ENCODE data around the gene TRIM75. TPM values are rescaled to one million over a fixed set of nuclear protein-coding genes. Genes with fewer than 3 reads are reported as not detected.

The TRIM75 gene
- under 0.01 TPM for total RNA-seq

- Histone ChIP-seq H3K36me3 (ENCODE audit: control insufficient read depth in 3 of 3, insufficient read depth in 3 of 3, low read length in 3 of 3) (no peaks in the 10 kb centered on the region), H3K27me3 (ENCODE audit: control insufficient read depth in 3 of 3, insufficient read depth in 3 of 3, low read length in 3 of 3) (no peaks in the 10 kb centered on the region), H3K27ac (ENCODE audit: low read depth, low read length) (no peak within 1 kb of the TSS), H3K9ac (ENCODE audit: low read depth in 1 of 3, low read length in 3 of 3) (no peak within 1 kb of the TSS), H3K4me3 (ENCODE audit: low read length in 3 of 3) (no peak within 1 kb of the TSS), H3K9me3 (ENCODE audit: control insufficient read depth in 3 of 3, low read length in 3 of 3) (no peaks in the 10 kb centered on the region), H3K4me1 (ENCODE audit: control insufficient read depth in 3 of 3, insufficient read depth in 3 of 3, low read length in 3 of 3) (no peaks in the 10 kb centered on the region)
Measured at GRCh38 chr4:165053645-165054044, at the start of gene TRIM75. TRIM75 (plus strand) TSS chr4:165053866; CDS start chr4:165059148, 5,282 bp downstream.

- no peaks in the 10 kb centered on the region for H3K4me1 ChIP-seq (ENCODE audit: control insufficient read depth in 3 of 3, insufficient read depth in 3 of 3, low read length in 3 of 3)
- no peak overlapping the region for H3K4me3 ChIP-seq (ENCODE audit: low read length in 3 of 3)
- no peaks in the 10 kb centered on the region for H3K27me3 ChIP-seq (ENCODE audit: control insufficient read depth in 3 of 3, insufficient read depth in 3 of 3, low read length in 3 of 3)
- no peaks in the 10 kb centered on the region for H3K36me3 ChIP-seq (ENCODE audit: control insufficient read depth in 3 of 3, insufficient read depth in 3 of 3, low read length in 3 of 3)
- no peak overlapping the region for H3K9ac ChIP-seq (ENCODE audit: low read depth in 1 of 3, low read length in 3 of 3)
- no peaks in the 10 kb centered on the region for H3K9me3 ChIP-seq (ENCODE audit: control insufficient read depth in 3 of 3, low read length in 3 of 3)
- H3K27ac ChIP-seq (ENCODE audit: low read depth, low read length), result no peak overlapping the region
Measured at GRCh38 chr4:165005352-165005925, 48.2 kb upstream of the TRIM75 start.

DNA sequence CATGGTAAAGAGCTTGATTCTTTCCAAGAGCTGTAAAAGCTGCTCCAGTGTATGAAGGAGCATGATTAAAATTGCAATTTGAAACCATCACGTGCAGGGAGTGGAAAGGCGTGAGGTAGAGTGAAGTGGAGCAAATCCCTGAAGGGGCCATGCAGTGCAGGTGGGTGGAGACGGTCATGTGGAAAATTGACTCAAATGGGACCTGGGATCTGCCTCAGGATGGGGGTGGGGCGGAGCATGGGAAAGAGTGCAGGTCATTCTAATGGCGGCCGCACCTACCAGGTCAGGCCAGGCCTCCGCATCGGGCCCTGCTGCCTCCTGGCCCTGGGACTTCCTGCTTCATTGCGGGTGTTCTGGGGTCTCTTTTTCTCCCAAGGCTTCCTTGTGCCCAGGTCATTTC lies 47.2 kb upstream of the TRIM75 start:
- no peaks in the 10 kb centered on the region for H3K4me1 ChIP-seq (ENCODE audit: control insufficient read depth in 3 of 3, insufficient read depth in 3 of 3, low read length in 3 of 3)
- H3K27ac ChIP-seq (ENCODE audit: low read depth, low read length), result no peak overlapping the region
- H3K36me3 ChIP-seq (ENCODE audit: control insufficient read depth in 3 of 3, insufficient read depth in 3 of 3, low read length in 3 of 3), result no peaks in the 10 kb centered on the region
- H3K27me3 ChIP-seq (ENCODE audit: control insufficient read depth in 3 of 3, insufficient read depth in 3 of 3, low read length in 3 of 3), result no peaks in the 10 kb centered on the region
- no peak overlapping the region for H3K4me3 ChIP-seq (ENCODE audit: low read length in 3 of 3)
- H3K9me3 ChIP-seq (ENCODE audit: control insufficient read depth in 3 of 3, low read length in 3 of 3), result no peaks in the 10 kb centered on the region
- no peak overlapping the region for H3K9ac ChIP-seq (ENCODE audit: low read depth in 1 of 3, low read length in 3 of 3)

DNA sequence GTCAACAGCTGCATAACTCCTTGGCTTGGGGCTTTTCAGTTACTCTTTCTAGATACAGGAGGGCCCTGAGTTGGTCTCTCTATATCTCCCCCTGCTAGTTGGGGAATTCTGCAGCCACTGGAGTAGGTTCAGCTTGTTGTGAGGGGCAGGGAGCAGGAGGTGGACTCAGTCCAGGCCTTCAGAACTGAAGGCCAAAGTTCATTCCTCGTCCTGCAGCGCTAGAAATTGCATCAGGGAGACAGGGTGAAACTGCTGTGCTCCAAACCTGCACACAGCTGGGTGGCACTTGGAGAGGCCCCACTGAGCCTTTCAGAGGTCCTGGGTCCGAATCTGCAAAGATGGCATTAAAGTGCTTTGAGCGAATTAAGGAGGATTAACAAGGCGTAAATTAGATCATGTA lies 46.8 kb upstream of the TRIM75 start:
- no peaks in the 10 kb centered on the region for H3K4me1 ChIP-seq (ENCODE audit: control insufficient read depth in 3 of 3, insufficient read depth in 3 of 3, low read length in 3 of 3)
- no peaks in the 10 kb centered on the region for H3K36me3 ChIP-seq (ENCODE audit: control insufficient read depth in 3 of 3, insufficient read depth in 3 of 3, low read length in 3 of 3)
- no peak overlapping the region for H3K4me3 ChIP-seq (ENCODE audit: low read length in 3 of 3)
- no peaks in the 10 kb centered on the region for H3K9me3 ChIP-seq (ENCODE audit: control insufficient read depth in 3 of 3, low read length in 3 of 3)
- no peaks in the 10 kb centered on the region for H3K27me3 ChIP-seq (ENCODE audit: control insufficient read depth in 3 of 3, insufficient read depth in 3 of 3, low read length in 3 of 3)
- no peak overlapping the region for H3K9ac ChIP-seq (ENCODE audit: low read depth in 1 of 3, low read length in 3 of 3)
- no peak overlapping the region for H3K27ac ChIP-seq (ENCODE audit: low read depth, low read length)

DNA sequence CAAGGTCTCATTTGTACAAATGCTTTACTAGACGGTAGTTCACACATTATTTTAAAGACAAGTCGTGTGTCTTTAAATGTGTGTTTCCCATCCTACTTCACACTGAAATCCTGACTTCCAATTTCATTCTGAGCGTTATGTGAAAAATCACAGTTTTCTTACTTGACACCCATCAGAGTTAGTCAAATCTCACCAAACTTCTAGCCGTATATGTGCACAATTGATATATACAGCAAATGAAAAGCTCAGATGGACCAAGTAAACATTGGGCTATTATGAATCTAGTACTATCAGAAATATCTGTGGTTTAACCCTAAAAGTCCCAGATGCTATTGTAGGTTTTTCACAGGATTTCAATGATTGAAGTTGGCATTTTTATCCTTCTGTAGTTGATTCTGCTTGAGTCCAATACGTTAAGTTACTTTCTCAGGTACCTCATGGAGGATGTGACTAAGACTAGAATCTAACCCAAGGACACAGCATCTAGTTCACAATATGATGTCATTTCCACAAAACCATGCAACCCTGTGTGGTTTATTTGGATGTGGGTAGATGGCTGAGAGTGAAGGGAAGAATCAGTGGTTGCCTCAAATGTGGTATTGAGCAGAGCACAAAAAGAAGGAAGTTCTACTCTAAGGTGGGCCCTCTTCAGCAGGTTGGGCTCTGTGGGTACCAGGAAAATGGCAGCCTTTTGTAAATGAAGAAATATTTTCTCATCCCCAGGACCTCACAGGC lies 44.0 kb upstream of the TRIM75 start:
- Histone ChIP-seq H3K4me3 (ENCODE audit: low read length in 3 of 3) (no peak overlapping the region), H3K27ac (ENCODE audit: low read depth, low read length) (no peak overlapping the region), H3K27me3 (ENCODE audit: control insufficient read depth in 3 of 3, insufficient read depth in 3 of 3, low read length in 3 of 3) (no peaks in the 10 kb centered on the region), H3K9me3 (ENCODE audit: control insufficient read depth in 3 of 3, low read length in 3 of 3) (no peaks in the 10 kb centered on the region), H3K9ac (ENCODE audit: low read depth in 1 of 3, low read length in 3 of 3) (no peak overlapping the region), H3K4me1 (ENCODE audit: control insufficient read depth in 3 of 3, insufficient read depth in 3 of 3, low read length in 3 of 3) (no peaks in the 10 kb centered on the region), H3K36me3 (ENCODE audit: control insufficient read depth in 3 of 3, insufficient read depth in 3 of 3, low read length in 3 of 3) (no peaks in the 10 kb centered on the region)

GRCh38 chr4:165010487-165010886 lies 43.2 kb upstream of the TRIM75 start:
- no peaks in the 10 kb centered on the region for H3K36me3 ChIP-seq (ENCODE audit: control insufficient read depth in 3 of 3, insufficient read depth in 3 of 3, low read length in 3 of 3)
- no peaks in the 10 kb centered on the region for H3K9me3 ChIP-seq (ENCODE audit: control insufficient read depth in 3 of 3, low read length in 3 of 3)
- no peak overlapping the region for H3K27ac ChIP-seq (ENCODE audit: low read depth, low read length)
- H3K27me3 ChIP-seq (ENCODE audit: control insufficient read depth in 3 of 3, insufficient read depth in 3 of 3, low read length in 3 of 3), result no peaks in the 10 kb centered on the region
- H3K4me1 ChIP-seq (ENCODE audit: control insufficient read depth in 3 of 3, insufficient read depth in 3 of 3, low read length in 3 of 3), result no peaks in the 10 kb centered on the region
- no peak overlapping the region for H3K4me3 ChIP-seq (ENCODE audit: low read length in 3 of 3)
- H3K9ac ChIP-seq (ENCODE audit: low read depth in 1 of 3, low read length in 3 of 3), result no peak overlapping the region

- H3K9ac ChIP-seq (ENCODE audit: low read depth in 1 of 3, low read length in 3 of 3), result no peak overlapping the region
- no peak overlapping the region for H3K27ac ChIP-seq (ENCODE audit: low read depth, low read length)
- no peaks in the 10 kb centered on the region for H3K36me3 ChIP-seq (ENCODE audit: control insufficient read depth in 3 of 3, insufficient read depth in 3 of 3, low read length in 3 of 3)
- no peaks in the 10 kb centered on the region for H3K9me3 ChIP-seq (ENCODE audit: control insufficient read depth in 3 of 3, low read length in 3 of 3)
- no peaks in the 10 kb centered on the region for H3K4me1 ChIP-seq (ENCODE audit: control insufficient read depth in 3 of 3, insufficient read depth in 3 of 3, low read length in 3 of 3)
- no peak overlapping the region for H3K4me3 ChIP-seq (ENCODE audit: low read length in 3 of 3)
- no peaks in the 10 kb centered on the region for H3K27me3 ChIP-seq (ENCODE audit: control insufficient read depth in 3 of 3, insufficient read depth in 3 of 3, low read length in 3 of 3)
Measured at GRCh38 chr4:165010991-165011390, 42.7 kb upstream of the TRIM75 start.

GRCh38 chr4:165011403-165011802 lies 42.3 kb upstream of the TRIM75 start:
- Histone ChIP-seq H3K27ac (ENCODE audit: low read depth, low read length) (no peak overlapping the region), H3K9ac (ENCODE audit: low read depth in 1 of 3, low read length in 3 of 3) (no peak overlapping the region)

DNA sequence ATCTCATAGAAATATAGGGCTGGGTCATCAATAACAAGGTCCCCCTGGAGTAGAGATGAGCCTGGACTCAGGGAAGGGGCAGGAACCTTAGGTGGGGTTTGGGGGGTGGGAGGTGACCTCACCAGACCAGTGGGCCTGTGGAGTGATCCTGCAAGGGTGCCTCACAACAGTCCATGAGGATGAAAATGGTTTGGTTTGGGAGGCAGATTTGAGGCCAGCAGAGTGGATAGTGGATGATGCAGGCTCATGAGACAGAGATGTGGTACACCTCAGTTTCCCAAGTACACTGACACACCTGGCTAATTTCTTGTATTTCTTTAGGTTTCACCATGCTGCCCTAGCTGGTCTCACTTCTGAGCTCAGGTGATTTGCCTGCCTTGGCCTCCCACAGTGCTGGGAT lies 40.0 kb upstream of the TRIM75 start:
- Histone ChIP-seq H3K27me3 (ENCODE audit: control insufficient read depth in 3 of 3, insufficient read depth in 3 of 3, low read length in 3 of 3) (peaks cover 0 to 4% (median 0%) of the 10 kb centered on the region in 3 donors), H3K4me3 (ENCODE audit: low read length in 3 of 3) (no peak overlapping the region), H3K9me3 (ENCODE audit: control insufficient read depth in 3 of 3, low read length in 3 of 3) (no peaks in the 10 kb centered on the region), H3K36me3 (ENCODE audit: control insufficient read depth in 3 of 3, insufficient read depth in 3 of 3, low read length in 3 of 3) (no peaks in the 10 kb centered on the region), H3K27ac (ENCODE audit: low read depth, low read length) (no peak overlapping the region), H3K4me1 (ENCODE audit: control insufficient read depth in 3 of 3, insufficient read depth in 3 of 3, low read length in 3 of 3) (no peaks in the 10 kb centered on the region), H3K9ac (ENCODE audit: low read depth in 1 of 3, low read length in 3 of 3) (no peak overlapping the region)

More at GRCh38 chr4:165011403-165011802, 42.3 kb upstream of the TRIM75 start:
- H3K27me3 ChIP-seq (ENCODE audit: control insufficient read depth in 3 of 3, insufficient read depth in 3 of 3, low read length in 3 of 3), result no peaks in the 10 kb centered on the region
- H3K4me3 ChIP-seq (ENCODE audit: low read length in 3 of 3), result no peak overlapping the region
- no peaks in the 10 kb centered on the region for H3K9me3 ChIP-seq (ENCODE audit: control insufficient read depth in 3 of 3, low read length in 3 of 3)
- H3K4me1 ChIP-seq (ENCODE audit: control insufficient read depth in 3 of 3, insufficient read depth in 3 of 3, low read length in 3 of 3), result no peaks in the 10 kb centered on the region
- H3K36me3 ChIP-seq (ENCODE audit: control insufficient read depth in 3 of 3, insufficient read depth in 3 of 3, low read length in 3 of 3), result no peaks in the 10 kb centered on the region

DNA sequence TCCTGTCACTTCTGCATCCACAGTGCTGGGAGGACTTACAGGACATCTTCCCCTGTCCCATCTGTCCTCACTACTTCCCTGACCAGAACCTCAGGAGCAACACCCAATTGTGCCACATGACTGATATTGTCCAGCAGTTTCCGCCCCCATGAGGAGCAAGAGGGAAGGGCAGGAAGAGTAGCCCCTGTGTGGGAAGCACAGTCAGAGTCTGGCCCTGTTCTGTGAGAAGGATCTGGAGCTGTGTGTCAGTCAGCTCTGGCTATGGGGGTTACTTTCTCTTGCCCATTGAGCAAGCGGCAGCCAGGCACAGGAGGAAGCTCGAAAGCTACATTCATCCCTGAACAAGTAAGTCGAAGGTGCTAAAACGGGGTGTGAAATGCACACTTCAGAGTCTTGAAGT lies 36.7 kb upstream of the TRIM75 start:
- H3K9me3 ChIP-seq (ENCODE audit: control insufficient read depth in 3 of 3, low read length in 3 of 3), result no peaks in the 10 kb centered on the region
- no peak overlapping the region for H3K27ac ChIP-seq (ENCODE audit: low read depth, low read length)
- no peak overlapping the region for H3K9ac ChIP-seq (ENCODE audit: low read depth in 1 of 3, low read length in 3 of 3)
- no peaks in the 10 kb centered on the region for H3K36me3 ChIP-seq (ENCODE audit: control insufficient read depth in 3 of 3, insufficient read depth in 3 of 3, low read length in 3 of 3)
- H3K27me3 ChIP-seq (ENCODE audit: control insufficient read depth in 3 of 3, insufficient read depth in 3 of 3, low read length in 3 of 3), result peaks cover 0 to 4% (median 0%) of the 10 kb centered on the region in 3 donors
- H3K4me3 ChIP-seq (ENCODE audit: low read length in 3 of 3), result no peak overlapping the region
- no peaks in the 10 kb centered on the region for H3K4me1 ChIP-seq (ENCODE audit: control insufficient read depth in 3 of 3, insufficient read depth in 3 of 3, low read length in 3 of 3)

Measured in skeletal muscle tissue (tissue), 4 donors.